NCI-H510A (cell line): ENCODE data around the gene LTO1.

Experiments used
- DNase-seq: peaks from one replicate; lab custom pipeline; 2025; lab: John Stamatoyannopoulos, UW

Gene LTO1

DNA sequence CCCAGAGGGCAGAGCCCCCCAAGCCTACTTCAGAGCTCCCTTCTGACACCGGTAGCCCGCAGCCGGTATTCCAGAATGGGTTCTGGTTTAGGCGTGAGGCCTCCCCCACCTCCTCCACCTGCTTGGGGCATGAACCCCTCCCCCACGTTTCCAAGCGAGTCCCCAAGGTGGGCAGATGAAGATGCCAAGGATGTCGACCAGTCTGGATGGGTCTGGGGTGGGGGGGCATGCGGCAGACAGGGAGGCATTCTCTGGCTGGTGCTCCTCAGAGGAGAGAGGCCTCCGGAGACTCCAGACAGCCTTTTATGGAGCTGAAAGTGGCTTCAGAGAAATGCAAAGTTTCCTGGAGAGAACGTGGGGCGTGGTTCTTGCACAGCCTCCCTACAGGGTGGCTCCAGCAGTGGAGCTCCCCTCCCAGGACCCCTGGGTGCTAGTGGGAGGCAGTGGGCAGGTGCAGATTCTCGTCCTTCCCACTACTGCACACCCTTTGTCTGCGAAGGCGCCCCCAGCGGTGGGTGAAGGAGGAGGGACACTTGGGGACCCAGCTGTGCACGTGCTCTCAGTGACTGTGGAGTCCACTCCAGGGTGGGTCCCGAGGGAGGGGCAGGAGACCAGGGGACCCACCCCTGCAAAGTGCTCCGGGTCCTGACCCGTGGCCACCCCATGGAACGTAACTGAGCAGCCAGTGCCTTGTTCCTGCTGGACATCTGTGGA lies 30.0 kb downstream of the LTO1 start:
- DNase-seq, result no peak

DNA sequence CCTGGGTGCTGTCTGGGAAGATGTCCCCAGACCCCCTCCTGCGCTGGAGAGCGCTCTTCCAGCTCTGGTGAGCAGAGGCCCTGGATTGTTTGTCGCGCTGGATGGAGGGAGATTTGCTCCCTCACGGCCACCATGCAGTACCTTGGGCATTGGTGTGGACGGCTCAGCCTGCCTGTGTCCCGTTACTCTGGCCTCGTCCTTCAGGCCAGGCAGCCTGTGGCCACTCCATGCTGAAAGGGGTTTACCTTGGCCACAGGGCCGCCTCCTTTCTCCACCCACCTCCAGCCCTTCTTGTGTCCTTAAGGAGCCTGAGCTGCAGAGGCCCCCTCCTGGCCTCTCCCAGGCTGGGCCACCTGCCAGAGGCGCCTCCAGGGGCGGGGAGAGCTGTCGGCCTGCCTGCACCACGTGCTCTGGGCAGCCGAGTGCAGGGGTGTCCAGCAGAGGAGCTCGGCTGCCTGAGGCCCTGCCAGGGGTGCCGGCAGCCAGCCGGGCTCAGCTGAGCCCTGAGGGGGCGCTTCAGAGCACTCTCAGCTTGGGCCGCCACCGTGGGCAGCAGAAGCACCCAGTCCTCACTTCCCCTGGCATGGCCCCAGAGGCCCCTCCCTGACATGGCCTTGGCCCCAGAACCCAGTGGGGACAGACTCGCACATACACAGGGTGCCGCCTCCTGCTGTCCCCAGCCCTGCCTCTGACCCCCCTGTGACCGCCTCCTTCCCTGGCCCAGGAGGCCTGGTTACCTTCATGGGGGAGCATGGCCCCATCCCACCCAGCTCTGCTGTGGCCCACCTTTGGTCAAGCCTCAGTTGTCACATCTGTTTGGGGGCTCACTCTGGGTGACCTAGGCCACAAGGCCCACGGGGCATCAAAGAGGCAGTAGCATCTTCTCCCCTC lies 30.8 kb downstream of the LTO1 start:
- peak; percentile 11 for DNase-seq

DNA sequence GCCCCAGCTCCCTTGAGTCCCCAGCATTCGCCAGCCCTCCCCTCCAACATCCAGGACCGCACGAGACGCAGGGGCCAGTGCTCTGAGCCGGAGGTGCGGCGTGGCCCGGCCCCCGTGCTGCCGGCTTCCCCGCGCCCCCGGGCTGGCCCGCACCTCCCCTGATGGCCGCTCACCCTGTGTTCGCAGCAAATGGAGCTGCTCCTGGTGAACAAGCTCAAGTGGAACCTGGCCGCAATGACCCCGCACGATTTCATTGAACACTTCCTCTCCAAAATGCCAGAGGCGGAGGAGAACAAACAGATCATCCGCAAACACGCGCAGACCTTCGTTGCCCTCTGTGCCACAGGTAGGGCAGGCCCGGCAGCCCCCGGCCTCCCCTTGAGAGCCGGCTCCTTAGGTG lies 31.5 kb downstream of the LTO1 start:
- DNase-seq, result no peak

DNA sequence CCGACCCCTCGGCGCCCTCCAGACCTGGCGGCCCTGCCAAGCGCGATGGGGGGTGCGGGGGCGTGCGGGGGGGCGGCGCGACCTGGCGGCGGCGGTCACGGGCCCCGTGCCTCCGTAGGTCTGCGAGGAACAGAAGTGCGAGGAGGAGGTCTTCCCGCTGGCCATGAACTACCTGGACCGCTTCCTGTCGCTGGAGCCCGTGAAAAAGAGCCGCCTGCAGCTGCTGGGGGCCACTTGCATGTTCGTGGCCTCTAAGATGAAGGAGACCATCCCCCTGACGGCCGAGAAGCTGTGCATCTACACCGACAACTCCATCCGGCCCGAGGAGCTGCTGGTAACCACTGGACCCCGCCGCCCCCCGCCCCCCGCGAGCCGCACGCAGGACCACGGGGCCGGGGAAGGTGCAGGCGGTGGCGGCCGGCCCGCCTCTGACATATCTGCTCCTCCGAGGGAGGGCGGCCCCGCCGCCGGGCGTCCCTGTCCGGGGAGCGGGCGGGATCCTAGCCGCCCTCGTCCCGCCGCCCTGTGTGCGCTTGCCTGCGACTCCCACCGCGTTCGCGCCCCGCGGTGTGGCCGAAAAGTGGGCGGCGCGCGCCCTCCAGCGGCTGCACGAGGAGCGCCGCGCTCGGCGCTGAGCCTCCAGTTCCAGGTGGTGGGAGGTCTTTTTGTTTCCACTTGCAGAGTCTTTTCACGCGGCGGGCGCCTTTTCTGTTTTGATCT lies 32.1 kb downstream of the LTO1 start:
- DNase-seq, result no peak

DNA sequence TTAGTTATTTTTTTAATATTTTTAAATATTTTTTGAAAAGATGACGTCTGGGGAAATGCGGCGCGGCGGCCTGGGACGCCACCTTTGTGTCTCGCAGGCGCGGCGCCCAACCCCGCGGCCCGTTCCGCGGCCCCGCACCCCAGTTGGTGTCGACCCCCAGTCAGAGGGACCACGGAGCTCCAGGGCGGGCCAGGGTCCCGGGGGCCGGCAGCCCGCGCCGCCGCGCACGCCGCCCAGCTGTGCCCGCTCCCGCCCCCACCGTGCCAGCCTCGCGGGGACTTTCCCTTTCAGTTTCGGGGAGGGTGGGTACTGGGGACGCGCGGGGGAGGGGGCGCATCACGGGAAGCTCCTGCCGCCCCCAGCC lies 32.6 kb downstream of the LTO1 start:
- DNase-seq, result no peak

DNA sequence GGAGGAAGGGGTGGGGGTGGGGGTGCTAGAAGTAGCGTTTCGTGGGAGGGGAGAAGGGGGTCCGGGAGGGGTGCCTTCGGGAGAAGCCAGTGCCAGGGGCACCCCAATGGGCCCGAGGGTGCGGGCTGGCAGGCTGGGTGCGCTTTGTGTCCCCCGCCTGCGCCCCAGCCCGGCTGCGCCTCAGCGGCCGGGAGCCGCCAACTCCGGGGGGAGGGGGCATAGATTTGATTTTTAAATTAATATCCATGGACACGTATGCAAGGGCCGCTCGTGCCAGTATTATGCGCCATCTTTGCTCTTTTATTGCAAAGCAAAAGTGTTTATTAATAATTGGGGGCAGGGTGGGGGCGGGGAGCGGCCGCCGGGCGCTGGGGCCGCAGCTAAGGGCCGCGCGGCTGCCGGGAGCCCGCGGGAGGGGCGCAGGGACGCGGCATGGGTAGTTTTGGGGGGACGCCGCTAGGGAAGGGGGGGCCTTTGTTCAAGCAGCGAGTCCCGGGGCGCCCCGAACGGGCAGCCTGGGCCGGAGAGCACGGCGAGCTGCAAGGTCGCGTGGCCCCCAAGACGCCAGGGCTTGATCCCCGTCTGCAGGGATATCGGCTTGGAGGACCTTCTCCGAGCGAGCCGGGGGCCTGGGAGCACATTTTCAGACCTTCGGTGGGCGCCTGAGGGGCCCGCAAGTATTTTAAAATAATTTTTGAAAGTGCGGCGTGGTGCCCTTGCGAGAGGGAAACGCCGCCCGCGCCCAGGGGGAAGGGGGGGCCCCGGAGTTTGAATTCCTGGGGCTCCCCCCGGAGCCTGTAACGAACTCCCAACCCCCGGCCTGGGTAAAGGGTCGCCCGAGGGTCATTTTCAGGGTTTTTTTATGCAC lies 33.2 kb downstream of the LTO1 start:
- DNase-seq, result no peak

DNA sequence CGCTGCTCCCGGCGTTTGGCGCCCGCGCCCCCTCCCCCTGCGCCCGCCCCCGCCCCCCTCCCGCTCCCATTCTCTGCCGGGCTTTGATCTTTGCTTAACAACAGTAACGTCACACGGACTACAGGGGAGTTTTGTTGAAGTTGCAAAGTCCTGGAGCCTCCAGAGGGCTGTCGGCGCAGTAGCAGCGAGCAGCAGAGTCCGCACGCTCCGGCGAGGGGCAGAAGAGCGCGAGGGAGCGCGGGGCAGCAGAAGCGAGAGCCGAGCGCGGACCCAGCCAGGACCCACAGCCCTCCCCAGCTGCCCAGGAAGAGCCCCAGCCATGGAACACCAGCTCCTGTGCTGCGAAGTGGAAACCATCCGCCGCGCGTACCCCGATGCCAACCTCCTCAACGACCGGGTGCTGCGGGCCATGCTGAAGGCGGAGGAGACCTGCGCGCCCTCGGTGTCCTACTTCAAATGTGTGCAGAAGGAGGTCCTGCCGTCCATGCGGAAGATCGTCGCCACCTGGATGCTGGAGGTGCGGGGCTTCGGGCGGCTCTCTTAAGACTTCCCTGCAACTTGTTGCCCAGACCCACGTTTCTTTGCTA lies 34.1 kb downstream of the LTO1 start, which contains the start of gene CCND1:
Gene CCND1, plus strand, starts transcription at position 162 of the 587 bp plus-strand sequence. Its CDS starts 158 bp downstream, at position 320.
- no peak for DNase-seq

DNA sequence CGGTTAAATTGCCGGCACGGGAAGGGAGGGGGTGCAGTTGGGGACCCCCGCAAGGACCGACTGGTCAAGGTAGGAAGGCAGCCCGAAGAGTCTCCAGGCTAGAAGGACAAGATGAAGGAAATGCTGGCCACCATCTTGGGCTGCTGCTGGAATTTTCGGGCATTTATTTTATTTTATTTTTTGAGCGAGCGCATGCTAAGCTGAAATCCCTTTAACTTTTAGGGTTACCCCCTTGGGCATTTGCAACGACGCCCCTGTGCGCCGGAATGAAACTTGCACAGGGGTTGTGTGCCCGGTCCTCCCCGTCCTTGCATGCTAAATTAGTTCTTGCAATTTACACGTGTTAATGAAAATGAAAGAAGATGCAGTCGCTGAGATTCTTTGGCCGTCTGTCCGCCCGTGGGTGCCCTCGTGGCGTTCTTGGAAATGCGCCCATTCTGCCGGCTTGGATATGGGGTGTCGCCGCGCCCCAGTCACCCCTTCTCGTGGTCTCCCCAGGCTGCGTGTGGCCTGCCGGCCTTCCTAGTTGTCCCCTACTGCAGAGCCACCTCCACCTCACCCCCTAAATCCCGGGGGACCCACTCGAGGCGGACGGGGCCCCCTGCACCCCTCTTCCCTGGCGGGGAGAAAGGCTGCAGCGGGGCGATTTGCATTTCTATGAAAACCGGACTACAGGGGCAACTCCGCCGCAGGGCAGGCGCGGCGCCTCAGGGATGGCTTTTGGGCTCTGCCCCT lies 34.7 kb downstream of the LTO1 start:
- DNase-seq, result no peak

DNA sequence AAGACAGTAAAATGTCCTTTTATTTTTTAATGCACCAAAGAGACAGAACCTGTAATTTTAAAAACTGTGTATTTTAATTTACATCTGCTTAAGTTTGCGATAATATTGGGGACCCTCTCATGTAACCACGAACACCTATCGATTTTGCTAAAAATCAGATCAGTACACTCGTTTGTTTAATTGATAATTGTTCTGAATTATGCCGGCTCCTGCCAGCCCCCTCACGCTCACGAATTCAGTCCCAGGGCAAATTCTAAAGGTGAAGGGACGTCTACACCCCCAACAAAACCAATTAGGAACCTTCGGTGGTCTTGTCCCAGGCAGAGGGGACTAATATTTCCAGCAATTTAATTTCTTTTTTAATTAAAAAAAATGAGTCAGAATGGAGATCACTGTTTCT lies 35.3 kb downstream of the LTO1 start:
- DNase-seq, result no peak

DNA sequence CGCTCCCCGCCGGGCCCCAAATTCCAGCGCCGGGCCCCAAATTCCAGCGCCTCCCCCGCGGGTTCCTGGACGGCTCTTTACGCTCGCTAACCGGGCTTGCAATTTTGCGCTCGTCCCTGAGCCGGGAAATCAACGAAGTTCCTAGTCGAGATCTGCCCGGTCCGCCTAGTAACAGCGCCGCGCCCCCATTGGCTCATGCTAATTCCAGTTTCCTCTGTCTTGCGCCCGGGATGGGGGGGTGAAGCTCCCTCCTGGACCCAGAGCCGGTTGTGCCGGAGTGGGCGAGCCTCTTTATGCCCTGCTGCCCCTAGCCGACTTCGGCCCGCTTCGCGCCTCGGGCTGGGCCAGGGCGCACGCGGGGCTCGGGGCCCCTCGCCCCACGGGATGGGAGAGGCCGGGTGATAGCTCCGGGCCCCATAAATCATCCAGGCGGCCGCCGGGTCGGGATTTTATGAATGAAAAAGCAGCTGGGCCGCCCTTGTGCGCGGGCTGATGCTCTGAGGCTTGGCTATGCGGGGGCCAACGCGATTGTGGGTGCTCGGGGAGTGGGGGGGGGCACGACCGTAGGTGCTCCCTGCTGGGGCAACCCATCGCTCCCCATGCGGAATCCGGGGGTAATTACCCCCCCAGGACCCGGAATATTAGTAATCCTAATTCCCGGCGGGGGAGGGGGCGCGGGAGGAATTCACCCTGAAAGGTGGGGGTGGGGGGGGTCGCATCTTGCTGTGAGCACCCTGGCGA lies 36.0 kb downstream of the LTO1 start:
- peak; percentile 72 for DNase-seq

DNA sequence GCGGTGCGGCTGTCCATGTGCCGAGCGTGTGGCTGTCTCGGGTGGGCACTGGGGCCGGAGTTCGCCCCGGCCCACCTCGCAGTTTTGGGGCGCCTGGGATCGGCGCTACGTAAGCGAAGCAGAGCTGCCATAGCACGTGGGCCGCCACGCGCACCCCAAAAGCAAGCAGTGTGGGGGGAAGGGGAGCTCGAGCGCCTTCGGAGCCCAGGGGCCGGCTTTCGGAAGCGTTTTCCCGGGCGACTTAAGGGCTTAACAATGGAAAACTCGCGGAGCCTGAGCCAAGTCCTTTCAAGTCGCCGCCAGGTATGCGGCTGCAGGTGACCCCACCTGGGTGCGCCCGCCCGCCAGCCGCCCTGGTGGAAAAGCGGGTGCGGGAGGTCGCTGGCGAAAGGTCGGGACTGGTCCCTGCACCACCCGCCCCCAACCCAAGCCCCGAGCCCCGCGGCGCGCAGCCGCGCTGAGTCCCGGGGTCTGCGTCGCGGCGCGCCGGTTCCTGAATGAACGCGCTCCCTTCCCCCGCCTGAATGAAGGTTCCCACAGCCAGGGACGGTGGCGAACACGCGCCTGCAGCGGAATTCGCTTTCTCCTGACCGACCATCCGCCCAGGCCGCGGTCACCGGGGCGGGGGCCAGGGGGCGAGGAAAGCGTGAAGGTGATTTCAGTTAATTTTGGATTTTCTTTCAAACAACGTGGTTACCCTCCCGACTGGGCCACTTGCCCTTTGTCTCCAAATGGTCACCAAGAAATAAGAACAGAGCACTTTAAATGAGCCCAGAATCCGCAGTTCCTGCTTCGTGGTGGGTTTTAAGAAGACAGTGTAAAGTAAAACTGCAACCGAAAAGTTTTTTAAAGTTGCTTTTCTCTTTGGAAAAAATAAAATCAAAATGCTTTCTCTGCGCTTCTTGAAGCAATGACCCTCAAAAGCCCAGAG lies 36.9 kb downstream of the LTO1 start:
- no peak for DNase-seq

DNA sequence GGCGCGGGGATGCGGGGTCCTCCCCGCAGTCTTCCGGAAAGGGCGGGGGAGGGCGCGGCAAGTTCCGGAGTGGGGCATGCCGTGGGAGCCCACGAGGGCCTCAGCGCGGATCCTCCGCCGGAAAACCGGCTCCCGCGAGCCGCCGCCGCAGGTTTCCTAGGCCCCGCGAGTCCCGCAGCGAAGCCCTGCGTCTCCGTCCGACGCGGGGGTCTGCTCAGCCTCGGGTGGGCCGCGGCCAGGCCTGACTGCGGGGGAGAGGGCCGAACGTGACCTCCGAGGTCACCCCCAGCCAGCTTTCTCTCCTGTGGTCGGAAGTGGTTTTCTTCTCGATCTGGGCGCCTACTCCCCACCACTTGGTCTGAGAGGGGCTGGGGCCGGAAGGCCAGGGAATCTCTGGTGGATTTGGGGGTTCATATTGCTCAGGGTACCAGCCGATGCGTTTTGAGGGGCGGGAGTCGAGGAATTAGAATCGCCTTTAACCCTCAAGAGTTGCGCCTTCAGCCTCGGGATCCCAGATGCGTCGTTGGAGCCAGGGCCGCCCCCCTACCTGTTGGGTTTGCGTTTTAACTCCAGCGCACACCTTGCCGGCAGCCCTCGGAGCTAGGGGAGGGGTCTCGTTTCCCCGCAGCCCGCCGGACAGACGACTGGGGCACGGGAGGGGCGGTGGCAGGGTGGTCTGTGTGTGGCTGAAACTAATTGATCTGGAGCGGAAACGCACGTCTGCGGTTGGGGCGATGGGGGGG lies 37.8 kb downstream of the LTO1 start:
- DNase-seq, result no peak

DNA sequence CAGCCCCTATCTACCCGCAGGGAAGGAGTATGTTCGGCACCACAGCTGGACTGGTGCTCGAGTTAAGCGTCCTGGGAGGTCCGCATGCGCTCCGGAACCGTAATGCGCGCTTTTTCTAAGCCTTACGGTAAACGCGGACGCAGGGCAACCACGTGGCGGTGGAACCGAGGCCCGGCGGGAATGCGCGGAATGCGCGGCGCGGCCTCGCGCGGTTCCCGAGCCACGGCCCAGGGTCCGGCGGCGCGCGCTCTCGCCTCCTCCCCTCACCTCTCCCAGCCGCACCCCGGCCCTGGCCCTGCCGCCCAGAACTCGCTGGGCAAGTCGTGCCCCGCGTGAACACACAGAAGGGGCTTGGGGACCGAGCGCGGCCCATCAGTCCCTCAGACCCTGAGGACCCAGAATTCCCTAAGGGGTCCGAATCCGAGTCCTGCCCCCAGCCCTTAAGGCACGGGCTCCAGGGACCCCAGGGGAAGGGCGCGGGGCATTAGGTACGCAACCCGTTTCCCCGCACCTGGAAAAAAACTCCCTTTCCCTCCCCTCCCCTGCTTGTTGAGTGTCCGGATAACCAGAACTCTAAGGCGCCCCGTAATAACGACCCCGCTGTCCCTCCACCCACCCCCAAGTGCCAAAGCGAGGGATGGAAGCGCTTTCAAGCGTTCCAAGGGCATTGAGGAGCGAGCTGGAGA lies 38.5 kb downstream of the LTO1 start:
- peak; percentile 21 for DNase-seq

DNA sequence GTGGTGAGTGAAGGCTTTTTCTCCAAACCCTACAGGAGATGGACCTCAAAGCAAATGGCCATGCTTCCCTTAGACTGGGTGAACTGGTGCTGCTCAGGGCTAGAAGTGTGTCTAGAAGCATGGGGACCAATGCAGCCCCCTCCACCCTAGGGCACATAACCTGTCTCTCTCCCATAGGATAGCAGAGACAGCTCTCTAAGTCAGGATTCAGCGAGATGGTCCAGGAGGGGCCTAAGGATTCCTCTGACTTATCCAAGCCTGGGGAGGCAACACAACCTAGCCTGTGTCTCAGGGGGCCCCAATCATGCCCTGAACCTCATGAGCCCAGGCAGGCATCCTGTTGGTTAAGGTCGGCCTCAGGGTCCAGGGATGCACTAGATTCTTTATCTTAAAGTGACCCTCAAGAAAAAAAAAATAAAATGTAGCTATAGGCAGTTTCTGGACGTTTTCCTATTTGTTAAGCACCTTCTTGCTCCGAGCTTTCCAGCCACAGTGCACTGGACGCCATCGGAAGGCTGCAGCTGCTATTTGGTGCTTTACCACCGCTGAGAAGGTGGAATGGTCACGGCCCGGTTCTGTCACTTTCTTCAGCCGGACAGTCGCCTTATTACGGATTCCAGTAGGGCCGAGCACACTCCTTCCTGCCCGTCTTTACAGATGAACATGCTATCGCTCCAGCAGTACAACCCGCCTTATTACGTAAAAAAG lies 39.2 kb downstream of the LTO1 start:
- no peak for DNase-seq

DNA sequence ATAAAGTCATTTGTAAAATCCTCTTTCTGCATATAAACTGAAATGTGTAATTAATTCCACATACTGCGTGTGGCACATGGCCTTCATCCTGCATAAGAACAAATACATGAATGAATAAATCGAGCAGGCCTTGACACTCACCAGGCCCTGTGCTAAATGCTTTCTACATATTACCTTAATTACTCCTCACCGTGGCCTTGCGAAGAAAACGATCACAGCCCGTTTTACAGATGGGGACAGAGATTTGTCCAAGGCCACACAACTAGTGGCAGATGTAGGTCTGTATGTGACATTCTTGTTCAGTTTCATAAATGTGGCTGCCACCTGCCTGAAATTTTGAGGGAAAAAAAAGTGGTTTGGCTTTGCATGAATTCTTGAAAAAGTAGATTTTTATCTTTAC lies 40.0 kb downstream of the LTO1 start:
- DNase-seq, result no peak

DNA sequence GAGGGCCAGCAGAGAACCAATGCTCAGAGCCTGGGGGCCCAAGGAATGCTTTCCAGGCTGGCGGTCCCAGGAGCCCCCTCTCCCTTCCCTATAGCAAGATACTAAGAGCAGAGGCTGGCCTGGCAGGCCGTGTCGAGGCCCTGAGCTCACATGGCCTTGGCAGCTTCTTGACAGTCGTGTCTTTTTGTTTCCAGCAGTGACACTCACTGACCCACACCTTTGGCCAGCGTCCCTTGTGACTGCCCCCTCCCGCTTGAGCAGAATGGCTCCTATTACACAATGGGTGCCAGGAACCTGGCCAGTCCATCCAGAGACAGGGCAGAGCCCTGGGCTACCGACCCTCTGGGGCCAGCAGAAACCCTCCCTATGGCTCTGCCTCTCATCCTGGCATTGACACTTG lies 40.6 kb downstream of the LTO1 start:
- DNase-seq, result no peak

DNA sequence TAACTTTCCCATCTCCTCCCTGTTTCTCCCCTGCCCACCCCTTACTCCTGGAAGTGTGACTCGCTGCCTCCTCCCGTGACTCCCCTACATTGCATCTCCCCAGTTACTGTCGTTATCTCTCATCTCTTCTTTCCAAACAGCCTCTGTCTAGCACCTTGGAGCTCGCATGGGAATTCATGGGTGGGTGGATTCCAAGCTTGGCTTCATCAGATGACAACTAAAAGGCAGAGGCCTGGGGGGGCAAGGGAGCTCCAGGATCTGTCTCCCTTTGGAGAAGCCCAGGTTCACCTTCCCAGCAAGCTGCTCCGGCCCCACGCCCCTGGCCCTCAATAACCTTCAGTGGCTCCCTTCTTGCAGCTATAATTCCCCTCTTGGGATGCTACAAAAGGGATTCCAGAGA lies 41.1 kb downstream of the LTO1 start:
- DNase-seq, result no peak
